Bronchial epithelial cell (primary cell): Measurements from ENCODE around the gene GALC. TPM values are rescaled to one million over a fixed set of nuclear protein-coding genes. Genes with fewer than 3 reads are reported as not detected.

Source experiments
- DNase-seq: peaks from one replicate; pipeline ENCODE4 v3.0.0-alpha.2; 2010; ENCODE audit warnings: low read depth
- FAIRE-seq: peaks from 2 replicates; lab custom pipeline; 2011; peaks lifted over from hg19 to GRCh38; lab: Jason Lieb, UNC
- H3K27me3 ChIP-seq: 2 replicates; pipeline ENCODE4 v1.5.1; 2011; ENCODE audit warnings: low read length; ENCODE audit not compliant: control insufficient read depth, insufficient read depth
- H3K36me3 ChIP-seq: 2 replicates; pipeline ENCODE4 v1.5.1; 2011; ENCODE audit warnings: low read length; ENCODE audit not compliant: control insufficient read depth, insufficient read depth
- H3K4me3 ChIP-seq: 2 replicates; pipeline ENCODE4 v1.5.1; 2011; ENCODE audit warnings: mild to moderate bottlenecking, low read depth, low read length, control low read depth
- CTCF ChIP-seq: IDR thresholded peaks from 2 replicates; pipeline ENCODE4 v1.5.1; 2011; ENCODE audit warnings: mild to moderate bottlenecking, moderate library complexity, low read length, control low read depth, inconsistent platforms; ENCODE audit not compliant: insufficient read depth, severe bottlenecking
- total RNA-seq: library from RNA; depleted of rRNA; stranded (reverse); fragments of >200 nt; gene quantifications from 2 replicates; pipeline ENCODE4 v1.2.1, GENCODE V29; 2014

The GALC gene
- total RNA-seq, 1 donor from 2014 or later, result 12.6 TPM

GRCh38 chr14:87940894-87941293 is 52.1 kb downstream of the GALC start:
- no peak for TF ChIP-seq CTCF
- H3K4me3 ChIP-seq, result no peak overlapping the region
- DNase-seq (no peak), FAIRE-seq (no peak)
- no peaks in the 10 kb centered on the region for H3K27me3 ChIP-seq
- no peaks in the 10 kb centered on the region for H3K36me3 ChIP-seq

- DNase-seq (no peak), FAIRE-seq (no peak)
- Histone ChIP-seq H3K27me3 (no peaks in the 10 kb centered on the region), H3K36me3 (no peaks in the 10 kb centered on the region), H3K4me3 (no peak overlapping the region)
- no peak for TF ChIP-seq CTCF
These were observed 52.6 kb downstream of the GALC start for GRCh38 chr14:87940382-87940781.

- Histone ChIP-seq H3K4me3 (no peak overlapping the region), H3K27me3 (no peaks in the 10 kb centered on the region), H3K36me3 (no peaks in the 10 kb centered on the region)
- FAIRE-seq (no peak), DNase-seq (no peak)
- no peak for TF ChIP-seq CTCF
These were observed 57.1 kb downstream of the GALC start for GRCh38 chr14:87935886-87936285.

- no peak overlapping the region for H3K4me3 ChIP-seq
- H3K36me3 ChIP-seq, result no peaks in the 10 kb centered on the region
- H3K27me3 ChIP-seq, result no peaks in the 10 kb centered on the region
- no peak for DNase-seq
- TF ChIP-seq CTCF, result no peak
- no peak for FAIRE-seq
These were observed 57.7 kb downstream of the GALC start for GRCh38 chr14:87935081-87935828.

- Histone ChIP-seq H3K4me3 (no peak overlapping the region), H3K36me3 (no peaks in the 10 kb centered on the region), H3K27me3 (no peaks in the 10 kb centered on the region)
- TF ChIP-seq CTCF, result no peak
- peak; percentile 8 for DNase-seq
- no peak for FAIRE-seq
These were observed 58.8 kb downstream of the GALC start for GRCh38 chr14:87934185-87934584.

GRCh38 chr14:87916886-87917275 is 76.1 kb downstream of the GALC start:
- FAIRE-seq (no peak), DNase-seq (no peak)
- Histone ChIP-seq H3K27me3 (no peaks in the 10 kb centered on the region), H3K36me3 (no peaks in the 10 kb centered on the region), H3K4me3 (no peak overlapping the region)
- no peak for TF ChIP-seq CTCF
